Measurements from ENCODE around the gene TTC21A. TPM values are rescaled to one million over a fixed set of nuclear protein-coding genes. Genes with fewer than 3 reads are reported as not detected.

TTC21A gene
- total RNA-seq, 1 donor, result 3.8 TPM

GRCh38 chr3:39150803-39151631, 43.5 kb downstream of the TTC21A start:
- DNase-seq (ENCODE audit: low read depth), result peak; percentile 98
- peak overlapping the region; percentile 86 for H3K4me3 ChIP-seq (ENCODE audit: low read depth, low read length)
- TF ChIP-seq CTCF (IDR thresholded peaks at IDR 0.05; ENCODE audit: insufficient read depth, low read length), result no peak

GRCh38 chr3:39153977-39154279, 46.4 kb downstream of the TTC21A start:
- no peak for TF ChIP-seq CTCF (IDR thresholded peaks at IDR 0.05; ENCODE audit: insufficient read depth, low read length)
- peak overlapping the region; percentile 55 for H3K4me3 ChIP-seq (ENCODE audit: low read depth, low read length)
- no peak for DNase-seq (ENCODE audit: low read depth)

GRCh38 chr3:39154280-39155021, 47.0 kb downstream of the TTC21A start:
- DNase-seq (ENCODE audit: low read depth), result no peak
- TF ChIP-seq CTCF (IDR thresholded peaks at IDR 0.05; ENCODE audit: insufficient read depth, low read length), result no peak
- H3K4me3 ChIP-seq (ENCODE audit: low read depth, low read length), result no peak overlapping the region

- H3K4me3 ChIP-seq (ENCODE audit: low read depth, low read length), result no peak overlapping the region
- DNase-seq (ENCODE audit: low read depth), result no peak
- TF ChIP-seq CTCF (IDR thresholded peaks at IDR 0.05; ENCODE audit: insufficient read depth, low read length), result no peak
Observed at GRCh38 chr3:39156421-39156820, 48.9 kb downstream of the TTC21A start.

- TF ChIP-seq CTCF (IDR thresholded peaks at IDR 0.05; ENCODE audit: insufficient read depth, low read length), result no peak
- no peak overlapping the region for H3K4me3 ChIP-seq (ENCODE audit: low read depth, low read length)
- DNase-seq (ENCODE audit: low read depth), result no peak
Observed at GRCh38 chr3:39157359-39157758, 49.9 kb downstream of the TTC21A start.

GRCh38 chr3:39158148-39158715, 50.8 kb downstream of the TTC21A start:
- H3K4me3 ChIP-seq (ENCODE audit: low read depth, low read length), result no peak overlapping the region
- no peak for DNase-seq (ENCODE audit: low read depth)
- no peak for TF ChIP-seq CTCF (IDR thresholded peaks at IDR 0.05; ENCODE audit: insufficient read depth, low read length)
